Caco-2 (cell line): ENCODE results near the gene LIM2. TPM values are rescaled to one million over a fixed set of nuclear protein-coding genes. Genes with fewer than 3 reads are reported as not detected.

Source experiments
- BruUV-seq: library from RNA; stranded (reverse); fragments of 400-500 nt; replicated peaks from 2 replicates; lab custom pipeline; 2021; lab: Mats Ljungman, UMichigan
- CTCF ChIA-PET: fragments of 300-600 bp; sonication (Branson Sonifier 250); formaldehyde crosslinking; loops from one replicate; lab custom pipeline; 2022; ENCODE audit warnings: antibody characterized with exemption; lab: Charles Lee
- POLR2A ChIA-PET: fragments of 300-600 bp; sonication (Branson Sonifier 250); formaldehyde crosslinking; loops from one replicate; lab custom pipeline; 2022; ENCODE audit warnings: antibody characterized with exemption; lab: Charles Lee
- DNase-seq, 2 experiments: peaks; one replicate each; pipeline versions ENCODE4 v3.0.0 to v3.0.0-alpha.2; 2020 to 2022
- H3K27me3 ChIP-seq: replicated peaks from 2 replicates; pipeline ENCODE4 v1.6.0; 2011; ENCODE audit warnings: low read length; ENCODE audit not compliant: control insufficient read depth, insufficient read depth
- H3K36me3 ChIP-seq: 2 replicates; pipeline ENCODE4 v1.5.1; 2011; ENCODE audit warnings: low read length; ENCODE audit not compliant: control insufficient read depth, insufficient read depth
- H3K4me1 ChIP-seq: fragments of 250-450 bp; sonication (Bioruptor Pico); 2 replicates; pipeline ENCODE4 v1.5.1; 2020; ENCODE audit warnings: mild to moderate bottlenecking
- H3K4me3 ChIP-seq: 2 replicates; pipeline ENCODE4 v1.5.1; 2011; ENCODE audit warnings: low read depth, mild to moderate bottlenecking, control low read depth, low read length
- H3K9me3 ChIP-seq: fragments of 250-450 bp; sonication (Bioruptor Pico); 2 replicates; pipeline ENCODE4 v1.5.1; 2020; ENCODE audit warnings: mild to moderate bottlenecking, moderate library complexity
- H3K27ac Mint-ChIP-seq: one replicate; pipeline ENCODE4 v1.8.0; 2022; ENCODE audit warnings: mixed read lengths; ENCODE audit not compliant: unreplicated experiment
- H3K27me3 Mint-ChIP-seq: one replicate; pipeline ENCODE4 v1.8.0; 2022; ENCODE audit warnings: mixed read lengths; ENCODE audit not compliant: insufficient read depth, unreplicated experiment
- H3K36me3 Mint-ChIP-seq: one replicate; pipeline ENCODE4 v1.8.0; 2022; ENCODE audit warnings: mild to moderate bottlenecking, mixed read lengths; ENCODE audit not compliant: insufficient read depth, unreplicated experiment
- H3K4me1 Mint-ChIP-seq: one replicate; pipeline ENCODE4 v1.8.0; 2022; ENCODE audit warnings: low read depth, mixed read lengths; ENCODE audit not compliant: unreplicated experiment
- H3K4me3 Mint-ChIP-seq: one replicate; pipeline ENCODE4 v1.8.0; 2022; ENCODE audit warnings: mild to moderate bottlenecking, moderate library complexity, mixed read lengths; ENCODE audit not compliant: unreplicated experiment
- H3K9me3 Mint-ChIP-seq: one replicate; pipeline ENCODE4 v1.8.0; 2022; ENCODE audit warnings: mixed read lengths; ENCODE audit not compliant: unreplicated experiment
- intact Hi-C: fragments of 100-400 bp; cut with micrococcal nuclease; formaldehyde crosslinking; loops from one replicate; pipeline ENCODE4 v1.10.0; 2022; ENCODE audit not compliant: unreplicated experiment
- total RNA-seq: library from RNA; stranded (reverse); gene quantifications from 2 replicates; pipeline ENCODE4 v1.2.3, GENCODE V29; 2022
- TF ChIP-seq, protein P1 (sequence below), 2 experiments: fragments of 200-600 bp in 1 of 2; IDR thresholded peaks; 1 replicate in 1 of 2; 2 replicates in 1 of 2; pipeline versions ENCODE4 v1.5.1 to v1.8.0; 2011 to 2022; ENCODE audit warnings: antibody characterized with exemption in 1 of 2, control low read depth in 1 of 2, inconsistent platforms in 1 of 2, low read depth in 1 of 2, low read length in 1 of 2, mild to moderate bottlenecking in 1 of 2, moderate library complexity in 1 of 2; ENCODE audit not compliant: insufficient read depth in 1 of 2, severe bottlenecking in 1 of 2, unreplicated experiment in 1 of 2

Gene LIM2
- total RNA-seq, 1 experiment from 2014 or later = not detected

DNA sequence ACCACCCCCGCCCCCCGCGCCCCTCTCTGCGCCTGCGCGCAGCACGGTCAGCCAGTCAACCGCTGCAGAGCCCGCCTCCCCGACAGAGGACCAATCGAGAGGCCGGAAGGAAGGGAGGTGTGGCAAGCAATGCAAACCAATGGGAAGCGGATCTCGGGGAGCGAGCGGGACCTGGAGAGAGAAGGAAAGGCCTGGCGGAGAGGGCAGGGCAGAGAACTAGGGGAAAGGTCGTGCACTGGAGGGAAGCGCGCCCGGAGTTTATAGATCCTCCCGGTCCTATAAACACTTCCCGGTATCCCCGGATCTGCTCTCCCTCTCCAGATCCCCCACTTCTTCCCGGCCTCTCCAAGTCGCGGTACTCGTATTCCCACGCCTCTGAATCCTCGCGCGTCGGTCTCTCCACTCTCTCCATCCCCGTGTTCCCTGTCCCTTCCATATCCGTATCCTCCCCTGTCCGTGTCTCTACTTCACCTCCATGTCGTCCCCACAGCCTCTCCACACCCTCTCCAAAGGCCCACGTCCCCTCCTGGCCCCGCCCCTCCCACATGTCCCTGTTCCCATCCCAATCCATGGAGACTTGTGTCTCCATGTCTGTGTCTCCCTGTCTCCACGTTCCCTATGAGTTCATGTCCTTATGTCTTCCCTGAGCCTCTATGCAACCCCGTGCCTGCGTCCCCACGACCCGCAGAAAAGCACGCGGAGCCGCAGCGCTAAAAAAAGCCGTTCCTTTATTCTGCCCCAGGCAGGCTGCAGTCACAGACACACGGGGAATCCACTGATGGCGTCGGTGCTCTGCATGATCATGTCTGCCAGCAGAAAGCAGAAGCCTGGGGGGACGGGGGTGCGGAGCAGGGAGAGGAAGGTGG is 21.2 kb downstream of the LIM2 start:
- ChIA-PET CTCF (interaction anchor here (1.5 to 1.6 kb wide), 3 partner anchors 27 to 41 kb away, joined by 4 to 30 read pairs (median 24); no protein-coding TSS in a partner anchor), POLR2A (interaction anchor here (1.5 to 1.7 kb wide), 6 partner anchors 12 to 50 kb away, joined by 3 to 67 read pairs (median 30); no protein-coding TSS in a partner anchor)
- no peaks in the 10 kb centered on the region for H3K27me3 Mint-ChIP-seq
- TF ChIP-seq, protein P1, sequence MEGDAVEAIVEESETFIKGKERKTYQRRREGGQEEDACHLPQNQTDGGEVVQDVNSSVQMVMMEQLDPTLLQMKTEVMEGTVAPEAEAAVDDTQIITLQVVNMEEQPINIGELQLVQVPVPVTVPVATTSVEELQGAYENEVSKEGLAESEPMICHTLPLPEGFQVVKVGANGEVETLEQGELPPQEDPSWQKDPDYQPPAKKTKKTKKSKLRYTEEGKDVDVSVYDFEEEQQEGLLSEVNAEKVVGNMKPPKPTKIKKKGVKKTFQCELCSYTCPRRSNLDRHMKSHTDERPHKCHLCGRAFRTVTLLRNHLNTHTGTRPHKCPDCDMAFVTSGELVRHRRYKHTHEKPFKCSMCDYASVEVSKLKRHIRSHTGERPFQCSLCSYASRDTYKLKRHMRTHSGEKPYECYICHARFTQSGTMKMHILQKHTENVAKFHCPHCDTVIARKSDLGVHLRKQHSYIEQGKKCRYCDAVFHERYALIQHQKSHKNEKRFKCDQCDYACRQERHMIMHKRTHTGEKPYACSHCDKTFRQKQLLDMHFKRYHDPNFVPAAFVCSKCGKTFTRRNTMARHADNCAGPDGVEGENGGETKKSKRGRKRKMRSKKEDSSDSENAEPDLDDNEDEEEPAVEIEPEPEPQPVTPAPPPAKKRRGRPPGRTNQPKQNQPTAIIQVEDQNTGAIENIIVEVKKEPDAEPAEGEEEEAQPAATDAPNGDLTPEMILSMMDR (IDR thresholded peaks at IDR 0.05; ENCODE audit: insufficient read depth in 1 of 2, low read depth in 1 of 2, low read length in 1 of 2, severe bottlenecking in 1 of 2, unreplicated experiment in 1 of 2) = no peak
- Histone ChIP-seq H3K9me3 (no peaks in the 10 kb centered on the region), H3K4me3 (peak overlapping the region; percentile 77), H3K27me3 (no peaks in the 10 kb centered on the region), H3K4me1 (peaks cover 43% of the 10 kb centered on the region), H3K36me3 (0 out of 2 replicates have a peak, but pooled peaks cover 1% of the 10 kb centered on the region)
- peak overlapping the region; percentile 94 for H3K4me3 Mint-ChIP-seq
- peak; percentile 98 to 100 for DNase-seq
- no peaks in the 10 kb centered on the region for H3K9me3 Mint-ChIP-seq
- H3K36me3 Mint-ChIP-seq = peaks cover 36% of the 10 kb centered on the region
- peaks cover 30% of the 10 kb centered on the region for H3K4me1 Mint-ChIP-seq
- TSS peak; percentile 38 for BruUV-seq
- peak overlapping the region; percentile 100 for H3K27ac Mint-ChIP-seq
- intact Hi-C loops = loop anchor here (1.0 to 2.0 kb wide), 4 partner anchors 12 to 28 kb away; no protein-coding TSS in a partner anchor

DNA sequence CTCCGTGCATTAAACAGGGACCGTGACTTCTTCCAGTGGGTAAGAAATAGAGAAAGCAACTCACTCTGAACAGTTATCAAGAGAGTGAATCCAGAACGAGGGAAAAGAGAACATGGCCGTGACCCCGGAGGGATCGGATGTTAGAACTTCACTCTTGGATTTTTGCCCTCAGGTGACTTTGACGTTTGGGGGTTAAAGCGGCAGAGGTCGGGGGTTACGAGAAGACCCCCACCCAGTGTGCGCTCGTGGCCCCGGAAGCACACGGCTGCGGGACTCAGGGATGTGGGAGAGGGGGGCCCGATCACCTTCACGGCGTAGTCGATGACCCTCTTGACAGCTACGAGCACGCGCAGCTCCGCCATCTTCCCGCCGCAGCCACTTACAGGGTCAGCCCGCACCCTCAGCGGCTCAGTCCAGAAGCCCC is 21.8 kb downstream of the LIM2 start, which contains the start of gene ETFB:
Gene ETFB (minus strand): TSS at position 424 of the 424 bp plus-strand sequence. CDS start 62 bp downstream, at position 362.
- H3K9me3 Mint-ChIP-seq = no peaks in the 10 kb centered on the region
- peaks cover 47% of the 10 kb centered on the region for H3K4me1 ChIP-seq
- no peaks in the 10 kb centered on the region for H3K27me3 Mint-ChIP-seq
- peak within 1 kb of the TSS; percentile 100 for H3K27ac Mint-ChIP-seq
- TSS peak; percentile 81 for BruUV-seq
- H3K36me3 ChIP-seq = 0 out of 2 replicates have a peak, but pooled peaks cover 1% of the 10 kb centered on the region
- H3K36me3 Mint-ChIP-seq = peaks cover 37% of the 10 kb centered on the region
- DNase-seq = no peak
- intact Hi-C loops = loop anchor here (2.0 kb wide), 1 partner anchor 15 kb away; no protein-coding TSS in a partner anchor
- peaks cover 33% of the 10 kb centered on the region for H3K4me1 Mint-ChIP-seq
- ChIA-PET POLR2A (interaction anchor here (0.5 to 1.7 kb wide), 7 partner anchors 8 to 229 kb away, joined by 3 to 52 read pairs (median 11); partner anchors contain the start of gene VSIG10L), CTCF (interaction anchor here (0.5 to 1.6 kb wide), 3 partner anchors 11 to 291 kb away, joined by 4 to 24 read pairs (median 11); no protein-coding TSS in a partner anchor)
- no peaks in the 10 kb centered on the region for H3K27me3 ChIP-seq
- TF ChIP-seq, protein P1 (IDR thresholded peaks at IDR 0.05; ENCODE audit: insufficient read depth in 1 of 2, low read depth in 1 of 2, low read length in 1 of 2, severe bottlenecking in 1 of 2, unreplicated experiment in 1 of 2) = no peak
- peak within 1 kb of the TSS; percentile 77 for H3K4me3 ChIP-seq
- H3K9me3 ChIP-seq = no peaks in the 10 kb centered on the region
- peak within 1 kb of the TSS; percentile 94 for H3K4me3 Mint-ChIP-seq
